Measurements from ENCODE around the gene TPM2. TPM values are rescaled to one million over a fixed set of nuclear protein-coding genes. Genes with fewer than 3 reads are reported as not detected.
"Not testable (repeated sequence)": the region's sequence is repeated elsewhere in the genome, so short reads cannot be mapped to it uniquely, and the experiment has no call there.

The TPM2 gene
- total RNA-seq, 1 donor from 2014 or later, result 515 TPM

DNA sequence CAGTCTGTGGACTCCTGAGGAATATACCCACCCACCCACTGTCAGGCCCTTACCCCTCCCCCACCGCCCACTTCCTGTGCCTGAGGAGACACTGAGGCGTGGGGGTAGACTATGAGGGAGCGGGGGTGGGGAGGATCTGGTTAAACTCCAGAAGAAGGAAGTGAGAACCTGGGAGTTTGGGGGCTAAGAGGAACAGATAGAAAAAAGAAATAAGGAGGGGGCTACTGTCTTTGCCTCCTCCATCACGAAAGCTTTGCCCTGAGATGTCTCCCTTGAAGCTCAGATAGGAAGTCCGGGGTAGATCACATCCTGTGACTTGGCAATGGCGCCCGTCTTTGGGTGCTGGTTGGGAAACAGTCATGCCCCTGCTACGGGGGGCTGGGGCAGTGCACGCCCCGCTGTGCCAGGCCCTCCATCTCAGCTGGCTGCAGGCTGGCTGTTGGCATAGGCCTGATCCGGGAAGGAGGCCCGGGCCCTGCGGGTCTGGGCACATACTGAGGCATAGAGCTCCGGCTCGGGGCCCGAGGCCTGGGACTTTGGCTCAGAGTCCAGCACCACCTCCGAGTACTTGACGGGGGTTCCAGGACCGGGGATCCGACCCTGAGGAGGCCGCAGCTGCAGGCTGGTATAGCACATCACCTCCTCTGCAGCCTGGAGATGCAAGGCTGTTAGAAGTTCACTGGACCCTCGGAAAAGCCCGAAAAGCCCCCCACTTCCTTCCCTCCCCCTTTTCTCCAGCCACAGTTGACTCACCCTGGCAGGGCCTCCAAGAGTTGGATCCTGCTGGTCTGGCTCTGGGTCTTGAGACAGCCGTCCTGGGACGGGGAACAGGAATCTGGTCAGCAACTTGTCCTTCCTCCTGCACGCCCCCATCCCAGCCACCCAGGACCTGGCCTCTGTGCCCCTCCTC, 40.0 kb downstream of the TPM2 start:
- no peak overlapping the region for H3K4me3 Mint-ChIP-seq (ENCODE audit: unreplicated experiment)
- no peak for DNase-seq (ENCODE audit: extremely low spot score, unreplicated experiment)
- no peaks in the 10 kb centered on the region for H3K27me3 Mint-ChIP-seq (ENCODE audit: unreplicated experiment)
- peaks cover 9% of the 10 kb centered on the region for H3K4me1 Mint-ChIP-seq (ENCODE audit: unreplicated experiment)
- TF ChIP-seq, protein P1, sequence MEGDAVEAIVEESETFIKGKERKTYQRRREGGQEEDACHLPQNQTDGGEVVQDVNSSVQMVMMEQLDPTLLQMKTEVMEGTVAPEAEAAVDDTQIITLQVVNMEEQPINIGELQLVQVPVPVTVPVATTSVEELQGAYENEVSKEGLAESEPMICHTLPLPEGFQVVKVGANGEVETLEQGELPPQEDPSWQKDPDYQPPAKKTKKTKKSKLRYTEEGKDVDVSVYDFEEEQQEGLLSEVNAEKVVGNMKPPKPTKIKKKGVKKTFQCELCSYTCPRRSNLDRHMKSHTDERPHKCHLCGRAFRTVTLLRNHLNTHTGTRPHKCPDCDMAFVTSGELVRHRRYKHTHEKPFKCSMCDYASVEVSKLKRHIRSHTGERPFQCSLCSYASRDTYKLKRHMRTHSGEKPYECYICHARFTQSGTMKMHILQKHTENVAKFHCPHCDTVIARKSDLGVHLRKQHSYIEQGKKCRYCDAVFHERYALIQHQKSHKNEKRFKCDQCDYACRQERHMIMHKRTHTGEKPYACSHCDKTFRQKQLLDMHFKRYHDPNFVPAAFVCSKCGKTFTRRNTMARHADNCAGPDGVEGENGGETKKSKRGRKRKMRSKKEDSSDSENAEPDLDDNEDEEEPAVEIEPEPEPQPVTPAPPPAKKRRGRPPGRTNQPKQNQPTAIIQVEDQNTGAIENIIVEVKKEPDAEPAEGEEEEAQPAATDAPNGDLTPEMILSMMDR (IDR thresholded peaks at IDR 0.05), result no peak
- H3K36me3 Mint-ChIP-seq (ENCODE audit: unreplicated experiment), result no peaks in the 10 kb centered on the region
- no peaks in the 10 kb centered on the region for H3K9me3 Mint-ChIP-seq (ENCODE audit: unreplicated experiment)
- no peak overlapping the region for H3K27ac Mint-ChIP-seq (ENCODE audit: unreplicated experiment)

DNA sequence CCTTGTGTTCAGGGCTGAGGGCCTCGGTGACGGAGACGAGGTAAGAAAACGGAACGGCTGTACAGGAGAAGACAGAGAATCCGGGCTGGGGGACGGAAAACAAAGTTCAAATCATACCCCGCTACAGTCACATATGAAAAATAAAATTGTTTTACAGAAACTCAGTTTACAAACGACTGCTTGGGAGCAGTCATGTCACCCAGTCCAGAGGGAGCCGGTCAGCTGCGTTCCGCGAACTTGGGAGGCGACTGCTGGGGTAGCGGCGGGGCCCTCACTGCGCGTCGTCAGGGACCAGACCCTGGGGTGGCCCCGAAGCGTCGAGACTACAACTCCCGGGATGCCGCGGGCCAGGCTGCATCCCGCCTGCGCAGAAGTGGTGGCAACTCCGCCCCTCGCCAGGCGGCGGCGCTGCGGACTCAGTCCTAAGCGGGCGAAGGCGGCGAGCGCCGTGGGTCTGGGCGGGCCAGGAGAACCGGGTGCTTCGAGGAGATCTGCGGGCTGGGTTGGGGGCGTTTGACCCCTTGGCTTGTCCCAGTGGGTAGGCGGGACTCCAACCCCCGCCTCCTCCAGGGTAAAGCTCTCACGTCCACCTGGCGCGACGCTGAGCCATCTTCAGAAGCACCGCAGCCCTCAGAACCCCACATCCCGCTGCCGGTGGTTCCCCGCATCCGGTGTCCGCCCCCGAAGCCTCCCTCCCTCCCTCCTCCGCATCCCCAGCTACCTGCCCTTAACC, 43.0 kb downstream of the TPM2 start:
- no peaks in the 10 kb centered on the region for H3K9me3 Mint-ChIP-seq (ENCODE audit: unreplicated experiment)
- H3K27me3 Mint-ChIP-seq (ENCODE audit: unreplicated experiment), result no peaks in the 10 kb centered on the region
- DNase-seq (ENCODE audit: extremely low spot score, unreplicated experiment), result peak; percentile 98
- H3K36me3 Mint-ChIP-seq (ENCODE audit: unreplicated experiment), result no peaks in the 10 kb centered on the region
- TF ChIP-seq, protein P1 (IDR thresholded peaks at IDR 0.05), result peak; percentile 92
- H3K4me3 Mint-ChIP-seq (ENCODE audit: unreplicated experiment), result peak overlapping the region; percentile 85
- peaks cover 9% of the 10 kb centered on the region for H3K4me1 Mint-ChIP-seq (ENCODE audit: unreplicated experiment)
- peak overlapping the region; percentile 93 for H3K27ac Mint-ChIP-seq (ENCODE audit: unreplicated experiment)

DNA sequence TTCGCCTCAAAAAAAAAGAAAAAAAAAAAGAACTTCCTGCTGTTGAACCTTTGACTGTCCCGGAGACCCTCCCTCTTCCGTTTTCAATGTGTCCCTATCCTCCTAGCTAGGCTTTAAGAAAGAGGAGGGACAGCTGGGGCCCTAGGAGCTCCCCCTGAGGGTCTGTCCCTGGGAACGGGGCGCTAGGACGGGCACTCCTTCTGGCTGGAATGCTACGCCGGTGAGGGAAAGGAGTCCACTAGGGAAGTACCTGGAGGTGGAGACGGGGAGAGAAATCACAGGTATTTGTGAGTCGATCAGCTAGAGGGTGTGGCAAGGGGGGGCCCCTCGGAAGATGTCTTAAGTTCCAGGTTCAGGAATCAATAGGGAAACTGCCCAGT, 43.6 kb downstream of the TPM2 start:
- no peak for DNase-seq (ENCODE audit: extremely low spot score, unreplicated experiment)
- Mint-ChIP-seq H3K27ac (ENCODE audit: unreplicated experiment) (peak overlapping the region; percentile 93), H3K9me3 (ENCODE audit: unreplicated experiment) (no peaks in the 10 kb centered on the region), H3K36me3 (ENCODE audit: unreplicated experiment) (no peaks in the 10 kb centered on the region), H3K4me3 (ENCODE audit: unreplicated experiment) (peak overlapping the region; percentile 85), H3K4me1 (ENCODE audit: unreplicated experiment) (peaks cover 9% of the 10 kb centered on the region), H3K27me3 (ENCODE audit: unreplicated experiment) (no peaks in the 10 kb centered on the region)
- TF ChIP-seq, protein P1 (IDR thresholded peaks at IDR 0.05), result no peak

- peak overlapping the region; percentile 93 for H3K27ac Mint-ChIP-seq (ENCODE audit: unreplicated experiment)
- H3K9me3 Mint-ChIP-seq (ENCODE audit: unreplicated experiment); DNase-seq (ENCODE audit: extremely low spot score, unreplicated experiment); H3K4me1 Mint-ChIP-seq (ENCODE audit: unreplicated experiment); H3K27me3 Mint-ChIP-seq (ENCODE audit: unreplicated experiment); H3K36me3 Mint-ChIP-seq (ENCODE audit: unreplicated experiment): not testable (repeated sequence)
- peak overlapping the region; percentile 85 for H3K4me3 Mint-ChIP-seq (ENCODE audit: unreplicated experiment)
Observed at GRCh38 chr9:35645736-35646135, 44.0 kb downstream of the TPM2 start.

- Mint-ChIP-seq H3K36me3 (ENCODE audit: unreplicated experiment) (peaks cover 4% of the 10 kb centered on the region), H3K9me3 (ENCODE audit: unreplicated experiment) (no peaks in the 10 kb centered on the region), H3K4me1 (ENCODE audit: unreplicated experiment) (peaks cover 15% of the 10 kb centered on the region), H3K27ac (ENCODE audit: unreplicated experiment) (no peak overlapping the region), H3K4me3 (ENCODE audit: unreplicated experiment) (no peak overlapping the region), H3K27me3 (ENCODE audit: unreplicated experiment) (peaks cover under 1% of the 10 kb centered on the region)
- TF ChIP-seq, protein P1 (IDR thresholded peaks at IDR 0.05), result no peak
- no peak for DNase-seq (ENCODE audit: extremely low spot score, unreplicated experiment)
Observed at GRCh38 chr9:35643046-35643445, 46.7 kb downstream of the TPM2 start.

DNA sequence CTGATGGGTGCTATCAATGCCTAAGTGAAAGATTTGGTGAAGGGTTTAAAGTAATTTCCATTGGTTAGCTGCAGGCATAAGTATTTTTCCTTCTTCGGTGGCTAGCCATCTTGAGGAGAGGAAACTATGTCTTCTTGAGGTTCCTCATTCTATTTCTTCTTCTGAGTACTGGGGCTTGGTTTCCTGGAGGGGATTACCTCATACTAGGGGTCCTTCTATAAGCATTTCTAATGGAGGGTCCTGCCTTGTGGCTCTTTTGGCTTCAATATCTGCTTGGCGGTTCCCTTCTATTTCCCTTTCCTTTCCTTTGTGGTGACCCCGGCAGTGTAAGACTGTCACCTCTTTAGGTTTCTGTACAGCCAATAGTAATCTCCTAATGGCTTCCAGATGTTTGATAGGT, 48.2 kb downstream of the TPM2 start:
- Mint-ChIP-seq H3K27me3 (ENCODE audit: unreplicated experiment) (peaks cover 12% of the 10 kb centered on the region), H3K4me1 (ENCODE audit: unreplicated experiment) (peaks cover 11% of the 10 kb centered on the region)
- H3K4me3 Mint-ChIP-seq (ENCODE audit: unreplicated experiment); DNase-seq (ENCODE audit: extremely low spot score, unreplicated experiment); H3K9me3 Mint-ChIP-seq (ENCODE audit: unreplicated experiment); H3K27ac Mint-ChIP-seq (ENCODE audit: unreplicated experiment); H3K36me3 Mint-ChIP-seq (ENCODE audit: unreplicated experiment): not testable (repeated sequence)

DNA sequence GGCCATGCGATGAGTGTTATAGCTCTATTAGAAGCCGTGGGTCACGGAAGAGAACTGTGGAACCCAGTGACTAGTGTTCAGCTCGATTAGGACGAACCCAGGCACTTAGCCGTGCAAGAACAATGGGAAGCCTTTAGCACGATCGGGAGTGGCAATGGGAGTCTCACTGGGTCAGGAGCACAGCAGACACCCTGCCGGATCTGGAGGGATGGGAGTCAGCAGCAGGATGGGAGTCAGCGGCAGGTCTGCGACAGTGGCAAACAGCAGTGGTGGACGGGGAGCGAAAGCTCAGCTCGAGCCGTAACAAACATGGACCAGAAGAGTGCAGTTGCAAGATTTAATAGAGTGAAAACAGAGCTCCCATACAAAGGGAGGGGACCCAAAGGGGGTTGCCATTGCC, 49.3 kb downstream of the TPM2 start:
- not testable (repeated sequence) for H3K27ac Mint-ChIP-seq (ENCODE audit: unreplicated experiment); H3K4me1 Mint-ChIP-seq (ENCODE audit: unreplicated experiment); H3K9me3 Mint-ChIP-seq (ENCODE audit: unreplicated experiment); H3K4me3 Mint-ChIP-seq (ENCODE audit: unreplicated experiment); DNase-seq (ENCODE audit: extremely low spot score, unreplicated experiment); H3K36me3 Mint-ChIP-seq (ENCODE audit: unreplicated experiment)
- peaks cover 21% of the 10 kb centered on the region for H3K27me3 Mint-ChIP-seq (ENCODE audit: unreplicated experiment)

All from osteocyte (in vitro differentiated cells).